Gastroesophageal sphincter (tissue), 4 donors: Measurements from ENCODE around the gene BMP7. TPM values are rescaled to one million over a fixed set of nuclear protein-coding genes. Genes with fewer than 3 reads are reported as not detected.

Experiments used
- ATAC-seq: fragments of 150-250 bp; one replicate; pipeline ENCODE4 v1.9.1; 2016; ENCODE audit warnings: mild to moderate bottlenecking, moderate library complexity
- H3K27ac ChIP-seq, 4 donors: fragments of 200-600 bp; sonication (generic) in 3 of 4; 1 replicate in 3 of 4; 2 replicates in 1 of 4; pipeline ENCODE4 v1.5.1; 2016 to 2019
- H3K27me3 ChIP-seq: fragments of 200-600 bp; sonication (generic); one replicate; pipeline ENCODE4 v1.5.1; 2019
- H3K36me3 ChIP-seq, 2 donors: fragments of 200-600 bp; sonication (generic); one replicate each; pipeline ENCODE4 v1.5.1; 2019; ENCODE audit warnings: control low read depth in 1 of 2
- H3K4me1 ChIP-seq, 3 donors: fragments of 200-600 bp; sonication (generic); 1 replicate in 2 of 3; 2 replicates in 1 of 3; pipeline ENCODE4 v1.5.1; 2016 to 2019; ENCODE audit warnings: control low read depth in 2 of 3
- H3K4me3 ChIP-seq, 2 donors: fragments of 200-600 bp; sonication (generic); one replicate each; pipeline ENCODE4 v1.5.1; 2019; ENCODE audit warnings: mild to moderate bottlenecking in 1 of 2, moderate library complexity in 1 of 2
- H3K9me3 ChIP-seq, 3 donors: fragments of 200-600 bp; sonication (generic); one replicate each; pipeline ENCODE4 v1.5.1; 2017 to 2019; ENCODE audit warnings: control low read depth in 2 of 3
- EP300 ChIP-seq: sonication (generic); formaldehyde crosslinking; IDR thresholded peaks from one replicate; pipeline ENCODE4 v1.6.1; 2017; ENCODE audit warnings: antibody characterized with exemption, mild to moderate bottlenecking
- POLR2A ChIP-seq, 2 donors: fragments of 450-650 bp; IDR thresholded peaks; one replicate each; pipeline ENCODE4 v1.6.1; 2017; ENCODE audit warnings: antibody characterized with exemption in 2 of 2, mild to moderate bottlenecking in 2 of 2, moderate library complexity in 1 of 2
- POLR2AphosphoS5 ChIP-seq: sonication (generic); formaldehyde crosslinking; IDR thresholded peaks from one replicate; pipeline ENCODE4 v1.6.1; 2017; ENCODE audit warnings: antibody characterized with exemption
- WGBS, 2 donors: methylation state at CpG; one replicate each; pipeline ENCODE4 v1.1.5; 2018; ENCODE audit warnings: low coverage in 1 of 2; 5-methylcytosine and 5-hydroxymethylcytosine counted together
- total RNA-seq, 4 donors: library from RNA; depleted of rRNA; stranded (reverse); fragments of >200 nt; gene quantifications; one replicate each; pipeline ENCODE4 v1.1.0, GENCODE V29; 2016
- TF ChIP-seq, protein P1 (sequence below), 4 experiments: fragments of 200-600 bp in 2 of 4; fragments of 450-650 bp in 2 of 4; sonication (generic) in 1 of 4; IDR thresholded peaks; one replicate each; pipeline ENCODE4 v1.5.1; 2017 to 2019; ENCODE audit warnings: antibody characterized with exemption in 4 of 4, mild to moderate bottlenecking in 2 of 4, moderate library complexity in 2 of 4

The BMP7 gene
- total RNA-seq, 4 donors from 2014 or later: 0.16 to 10.8 (median 5.0) TPM

DNA sequence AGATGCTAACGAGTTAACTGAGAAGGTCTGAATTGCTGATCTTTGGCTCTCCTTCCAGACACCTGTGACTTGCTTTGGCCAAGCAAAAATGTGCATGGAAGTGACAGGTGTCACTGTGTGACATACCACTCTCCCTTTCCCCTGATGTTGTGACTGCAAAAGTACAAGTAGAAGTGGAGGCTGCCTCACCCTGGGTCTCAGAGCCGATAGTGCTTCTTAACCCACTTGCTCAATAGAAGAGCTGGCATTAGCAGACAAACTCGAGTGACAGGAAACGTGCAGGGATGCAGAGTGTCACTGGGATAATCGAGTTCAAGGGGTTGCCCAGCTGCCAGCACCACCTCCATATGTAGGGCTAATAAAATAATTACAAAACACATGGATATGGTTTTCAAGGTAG is 46.8 kb upstream of the BMP7 start:
- peaks cover 18% of the 10 kb centered on the region for H3K27me3 ChIP-seq
- 67% methylated on average over 5 of the region's 5 CpGs; no CpG with 5 or more reads in 1 of the 2 donors for WGBS, 2 donors
- H3K4me1 ChIP-seq: no peaks in the 10 kb centered on the region
- TF ChIP-seq, protein P1, sequence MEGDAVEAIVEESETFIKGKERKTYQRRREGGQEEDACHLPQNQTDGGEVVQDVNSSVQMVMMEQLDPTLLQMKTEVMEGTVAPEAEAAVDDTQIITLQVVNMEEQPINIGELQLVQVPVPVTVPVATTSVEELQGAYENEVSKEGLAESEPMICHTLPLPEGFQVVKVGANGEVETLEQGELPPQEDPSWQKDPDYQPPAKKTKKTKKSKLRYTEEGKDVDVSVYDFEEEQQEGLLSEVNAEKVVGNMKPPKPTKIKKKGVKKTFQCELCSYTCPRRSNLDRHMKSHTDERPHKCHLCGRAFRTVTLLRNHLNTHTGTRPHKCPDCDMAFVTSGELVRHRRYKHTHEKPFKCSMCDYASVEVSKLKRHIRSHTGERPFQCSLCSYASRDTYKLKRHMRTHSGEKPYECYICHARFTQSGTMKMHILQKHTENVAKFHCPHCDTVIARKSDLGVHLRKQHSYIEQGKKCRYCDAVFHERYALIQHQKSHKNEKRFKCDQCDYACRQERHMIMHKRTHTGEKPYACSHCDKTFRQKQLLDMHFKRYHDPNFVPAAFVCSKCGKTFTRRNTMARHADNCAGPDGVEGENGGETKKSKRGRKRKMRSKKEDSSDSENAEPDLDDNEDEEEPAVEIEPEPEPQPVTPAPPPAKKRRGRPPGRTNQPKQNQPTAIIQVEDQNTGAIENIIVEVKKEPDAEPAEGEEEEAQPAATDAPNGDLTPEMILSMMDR (IDR thresholded peaks at IDR 0.05): no peak
- TF ChIP-seq EP300 (no peak), POLR2A (IDR thresholded peaks at IDR 0.05) (no peak), POLR2AphosphoS5 (no peak)
- ATAC-seq: no peak
- no peak overlapping the region for H3K27ac ChIP-seq
- H3K4me3 ChIP-seq: no peak overlapping the region
- no peaks in the 10 kb centered on the region for H3K9me3 ChIP-seq
- H3K36me3 ChIP-seq: no peaks in the 10 kb centered on the region

DNA sequence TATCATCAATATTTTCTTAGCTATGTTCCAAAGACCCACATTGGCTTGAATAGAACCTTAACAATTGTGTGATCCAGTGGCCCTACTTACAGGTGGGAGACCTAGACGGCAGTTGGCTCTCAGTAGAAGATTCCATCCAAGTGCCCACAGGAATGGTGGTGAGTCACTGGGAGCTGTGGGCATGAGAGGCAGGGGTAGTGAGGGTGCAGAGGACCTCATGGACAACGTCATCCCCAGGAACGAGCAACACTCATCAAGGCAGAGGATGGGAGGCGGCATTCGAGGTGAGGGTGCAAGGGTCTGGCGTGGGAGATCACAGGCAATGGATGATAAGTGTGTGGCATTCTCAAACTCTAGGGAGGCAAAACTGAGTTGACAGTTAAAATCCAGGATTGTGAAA is 45.7 kb upstream of the BMP7 start:
- H3K27ac ChIP-seq: no peak overlapping the region
- H3K9me3 ChIP-seq: no peaks in the 10 kb centered on the region
- H3K4me1 ChIP-seq: no peaks in the 10 kb centered on the region
- peaks cover 22% of the 10 kb centered on the region for H3K27me3 ChIP-seq
- ATAC-seq: no peak
- WGBS, 2 donors: 71 to 90% methylated on average over 1 to 5 of the region's 6 CpGs
- TF ChIP-seq POLR2A (IDR thresholded peaks at IDR 0.05) (no peak), EP300 (no peak), POLR2AphosphoS5 (no peak)
- TF ChIP-seq, protein P1 (IDR thresholded peaks at IDR 0.05): no peak
- no peaks in the 10 kb centered on the region for H3K36me3 ChIP-seq
- no peak overlapping the region for H3K4me3 ChIP-seq

DNA sequence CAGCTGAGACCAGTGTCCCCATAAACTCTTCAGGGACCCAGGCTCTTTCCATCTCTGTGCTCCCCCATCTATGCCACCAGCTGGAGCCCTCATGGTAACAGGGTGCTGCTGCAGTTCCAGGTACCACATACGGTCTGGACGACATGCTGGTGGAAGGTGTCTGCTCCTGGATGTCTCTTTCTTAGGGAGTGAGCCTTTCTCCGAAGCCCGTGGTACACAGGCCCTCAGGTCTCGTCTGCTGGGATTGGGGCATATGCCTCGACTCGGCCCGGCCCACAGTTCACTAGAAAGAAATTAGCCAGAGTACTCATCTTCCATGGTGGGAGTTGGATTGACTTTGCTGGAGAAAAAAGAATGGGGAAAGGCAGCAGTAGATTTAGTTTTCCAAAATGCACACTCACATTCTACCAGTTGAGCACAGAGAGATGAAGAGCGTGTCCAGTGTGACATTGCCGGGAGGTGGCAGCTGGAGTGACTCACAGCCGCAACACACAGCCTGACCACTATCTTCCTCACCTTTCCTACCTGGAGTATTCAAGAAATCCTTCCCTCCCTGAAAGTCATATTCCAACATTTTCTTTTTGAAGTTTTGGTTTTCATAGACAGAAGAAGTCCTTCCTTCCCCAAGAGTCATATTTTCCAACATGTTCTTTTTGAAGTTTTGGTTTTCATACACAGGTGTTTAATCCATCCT is 44.5 kb upstream of the BMP7 start:
- no peaks in the 10 kb centered on the region for H3K36me3 ChIP-seq
- 97% methylated on average over 3 to 6 of the region's 11 CpGs for WGBS, 2 donors
- H3K4me3 ChIP-seq: no peak overlapping the region
- H3K4me1 ChIP-seq: no peaks in the 10 kb centered on the region
- no peaks in the 10 kb centered on the region for H3K9me3 ChIP-seq
- TF ChIP-seq EP300: no peak
- no peak for TF ChIP-seq POLR2AphosphoS5
- no peak for TF ChIP-seq POLR2A (IDR thresholded peaks at IDR 0.05)
- TF ChIP-seq, protein P1 (IDR thresholded peaks at IDR 0.05): no peak
- peaks cover 22% of the 10 kb centered on the region for H3K27me3 ChIP-seq
- H3K27ac ChIP-seq: no peak overlapping the region
- ATAC-seq: no peak

DNA sequence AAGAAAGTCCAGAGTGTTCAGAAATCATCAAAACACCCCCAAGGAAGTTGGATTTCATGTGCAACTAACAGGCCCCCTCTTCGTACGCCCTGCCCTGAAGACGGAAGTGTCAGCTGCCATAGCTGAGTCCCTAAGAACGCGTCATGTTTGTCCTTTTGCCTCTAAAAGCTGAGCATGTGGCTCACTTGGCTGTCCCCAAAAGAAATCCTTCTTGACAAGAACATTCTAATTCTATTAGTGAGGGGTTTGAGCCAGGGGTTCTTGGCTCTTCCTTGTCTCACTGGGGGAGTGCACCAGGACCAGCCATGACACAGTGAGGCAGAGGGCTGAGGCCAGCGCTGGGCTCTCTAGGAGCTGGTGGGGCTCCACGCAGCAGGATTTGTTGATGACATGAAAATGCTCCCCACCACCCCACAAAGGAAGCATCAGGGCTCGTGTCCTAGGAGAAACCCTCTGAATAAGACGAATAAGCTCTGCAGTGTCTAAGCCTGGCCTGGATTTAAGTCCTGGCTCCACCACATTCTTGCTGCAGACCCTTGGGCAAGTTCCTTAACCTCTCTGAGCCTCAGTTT is 43.2 kb upstream of the BMP7 start:
- Histone ChIP-seq H3K9me3 (no peaks in the 10 kb centered on the region), H3K27me3 (peaks cover 12% of the 10 kb centered on the region), H3K27ac (no peak overlapping the region), H3K4me1 (no peaks in the 10 kb centered on the region), H3K36me3 (no peaks in the 10 kb centered on the region), H3K4me3 (no peak overlapping the region)
- no peak for ATAC-seq
- WGBS, 2 donors: 60% methylated on average over 2 of the region's 9 CpGs; no CpG with 5 or more reads in 1 of the 2 donors
- no peak for TF ChIP-seq POLR2A (IDR thresholded peaks at IDR 0.05)
- no peak for TF ChIP-seq EP300
- TF ChIP-seq POLR2AphosphoS5: no peak
- TF ChIP-seq, protein P1 (IDR thresholded peaks at IDR 0.05): no peak
